HUDEP-2 (cell line): ENCODE data around the gene SSH2.
"Not testable (repeated sequence)": the region's sequence is repeated elsewhere in the genome, so short reads cannot be mapped to it uniquely, and the experiment has no call there.

Experiments used
- DNase-seq, 76 experiments: peaks; one replicate each; lab custom pipeline; 2025; ENCODE audit not compliant: unreplicated experiment in 76 of 76; lab: John Stamatoyannopoulos, UW

Gene SSH2

GRCh38 chr17:29929533-29930408 lies at the start of gene SSH2:
Gene SSH2, minus strand, starts transcription at chr17:29930228. Its CDS starts 228 bp downstream, at chr17:29930000.
- DNase-seq: peak in 75 of 76 experiments; percentile 26 to 91 (median 78)

- DNase-seq: no peak
These were observed 47.8 kb upstream of the SSH2 start for GRCh38 chr17:29977836-29978235.

- no peak for DNase-seq
These were observed 43.0 kb upstream of the SSH2 start for GRCh38 chr17:29973005-29973404.

- DNase-seq: no peak
These were observed 42.2 kb upstream of the SSH2 start for GRCh38 chr17:29972277-29972676.

- DNase-seq: no peak
These were observed 38.2 kb upstream of the SSH2 start for GRCh38 chr17:29968271-29968670.

- DNase-seq: no peak
These were observed 32.6 kb upstream of the SSH2 start for GRCh38 chr17:29962656-29963055.

- no peak for DNase-seq
These were observed 29.8 kb upstream of the SSH2 start for GRCh38 chr17:29959658-29960337.

GRCh38 chr17:29958947-29959657 lies 29.1 kb upstream of the SSH2 start:
- no peak for DNase-seq

GRCh38 chr17:29957488-29957887 lies 27.5 kb upstream of the SSH2 start:
- not testable (repeated sequence) for DNase-seq

- DNase-seq: no peak
These were observed 26.2 kb upstream of the SSH2 start for GRCh38 chr17:29956225-29956624.

- DNase-seq: no peak
These were observed 24.4 kb upstream of the SSH2 start for GRCh38 chr17:29954405-29954804.

GRCh38 chr17:29949696-29950095 lies 19.7 kb upstream of the SSH2 start:
- no peak for DNase-seq

- DNase-seq: peak in 2 of 76 experiments; percentile 8 to 10
These were observed 18.6 kb upstream of the SSH2 start for GRCh38 chr17:29948448-29949215.

GRCh38 chr17:29945281-29945680 lies 15.3 kb upstream of the SSH2 start:
- no peak for DNase-seq

GRCh38 chr17:29941334-29941733 lies 11.3 kb upstream of the SSH2 start, which contains the start of gene EFCAB5:
Gene EFCAB5, plus strand, starts transcription at chr17:29941634. Its CDS starts 163 bp downstream, at chr17:29941797.
- no peak for DNase-seq

- DNase-seq: no peak
These were observed 6.7 kb upstream of the SSH2 start for GRCh38 chr17:29936724-29937123.

GRCh38 chr17:29935909-29936308 lies 5.9 kb upstream of the SSH2 start:
- not testable (repeated sequence) for DNase-seq

GRCh38 chr17:29933379-29933778 lies 3.4 kb upstream of the SSH2 start:
- no peak for DNase-seq

- peak in 74 of 76 experiments; percentile 7 to 83 (median 50) for DNase-seq
These were observed 1.4 kb upstream of the SSH2 start for GRCh38 chr17:29931231-29931932.
